HEK293 (cell line): ENCODE results near the gene POMP.

ENCODE experiments used
- BCL11A ChIP-seq: fragments of 450-650 bp; formaldehyde crosslinking; IDR thresholded peaks from 2 replicates; pipeline ENCODE4 v1.5.1; 2016; ENCODE audit warnings: low read depth, missing biosample characterization, missing genetic modification characterization
- CTCF ChIP-seq: fragments of 450-650 bp; formaldehyde crosslinking; IDR thresholded peaks from 2 replicates; pipeline ENCODE4 v1.5.1; 2016; ENCODE audit warnings: missing biosample characterization, missing genetic modification characterization
- KLF1 ChIP-seq: fragments of 450-650 bp; formaldehyde crosslinking; IDR thresholded peaks from 2 replicates; pipeline ENCODE4 v1.5.1; 2016; ENCODE audit warnings: missing biosample characterization, missing genetic modification characterization
- KLF7 ChIP-seq: fragments of 450-650 bp; formaldehyde crosslinking; IDR thresholded peaks from 2 replicates; pipeline ENCODE4 v1.5.1; 2016; ENCODE audit warnings: missing biosample characterization, missing genetic modification characterization, borderline replicate concordance
- OVOL3 ChIP-seq: fragments of 450-650 bp; formaldehyde crosslinking; IDR thresholded peaks from 2 replicates; pipeline ENCODE4 v1.5.1; 2016; ENCODE audit warnings: missing biosample characterization, missing genetic modification characterization
- SP2 ChIP-seq: fragments of 450-650 bp; formaldehyde crosslinking; IDR thresholded peaks from 2 replicates; pipeline ENCODE4 v1.5.1; 2016; ENCODE audit warnings: missing biosample characterization, missing genetic modification characterization
- TRIM28 ChIP-seq: IDR thresholded peaks from 2 replicates; pipeline ENCODE4 v1.6.1; 2011; ENCODE audit warnings: low read length, control low read depth, borderline replicate concordance
- ZBTB49 ChIP-seq: fragments of 450-650 bp; formaldehyde crosslinking; IDR thresholded peaks from 2 replicates; pipeline ENCODE4 v1.5.1; 2016; ENCODE audit warnings: missing biosample characterization, missing genetic modification characterization, low read depth
- ZEB2 ChIP-seq: fragments of 450-650 bp; formaldehyde crosslinking; IDR thresholded peaks from 2 replicates; pipeline ENCODE4 v1.5.1; 2016; ENCODE audit warnings: missing biosample characterization, missing genetic modification characterization
- ZFHX2 ChIP-seq: fragments of 450-650 bp; formaldehyde crosslinking; conservative IDR thresholded peaks from 2 replicates; pipeline ENCODE4 v1.5.1; 2016; ENCODE audit warnings: missing biosample characterization, missing genetic modification characterization
- ZFP3 ChIP-seq: fragments of 450-650 bp; formaldehyde crosslinking; IDR thresholded peaks from 2 replicates; pipeline ENCODE4 v1.5.1; 2016; ENCODE audit warnings: low read depth, missing biosample characterization, missing genetic modification characterization
- ZNF184 ChIP-seq: fragments of 450-650 bp; IDR thresholded peaks from 2 replicates; pipeline ENCODE4 v1.5.1; 2018; ENCODE audit warnings: missing biosample characterization, mild to moderate bottlenecking, missing genetic modification characterization
- ZNF221 ChIP-seq: fragments of 450-650 bp; formaldehyde crosslinking; IDR thresholded peaks from 2 replicates; pipeline ENCODE4 v1.5.1; 2017; ENCODE audit warnings: missing biosample characterization, missing genetic modification characterization, borderline replicate concordance
- ZNF335 ChIP-seq: fragments of 450-650 bp; formaldehyde crosslinking; conservative IDR thresholded peaks from 2 replicates; pipeline ENCODE4 v1.5.1; 2016; ENCODE audit warnings: missing biosample characterization, missing genetic modification characterization
- ZNF433 ChIP-seq: fragments of 450-650 bp; formaldehyde crosslinking; IDR thresholded peaks from 2 replicates; pipeline ENCODE4 v1.5.1; 2016; ENCODE audit warnings: missing biosample characterization, missing genetic modification characterization, low read depth
- ZNF501 ChIP-seq: fragments of 450-650 bp; formaldehyde crosslinking; IDR thresholded peaks from 2 replicates; pipeline ENCODE4 v1.5.1; 2016; ENCODE audit warnings: missing biosample characterization, missing genetic modification characterization
- ZNF518A ChIP-seq: fragments of 450-650 bp; formaldehyde crosslinking; conservative IDR thresholded peaks from 2 replicates; pipeline ENCODE4 v1.5.1; 2016; ENCODE audit warnings: low read depth, missing biosample characterization, missing genetic modification characterization
- ZNF549 ChIP-seq: fragments of 450-650 bp; IDR thresholded peaks from 2 replicates; pipeline ENCODE4 v1.5.1; 2018; ENCODE audit warnings: missing biosample characterization, missing genetic modification characterization, mild to moderate bottlenecking, inconsistent platforms, moderate library complexity
- ZNF624 ChIP-seq: fragments of 450-650 bp; formaldehyde crosslinking; IDR thresholded peaks from 2 replicates; pipeline ENCODE4 v1.5.1; 2017; ENCODE audit warnings: missing biosample characterization, missing genetic modification characterization
- ZSCAN16 ChIP-seq: fragments of 450-650 bp; formaldehyde crosslinking; IDR thresholded peaks from 2 replicates; pipeline ENCODE4 v1.5.1; 2016; ENCODE audit warnings: missing biosample characterization, missing genetic modification characterization
- TF ChIP-seq, protein P1 (sequence below): fragments of 450-650 bp; formaldehyde crosslinking; IDR thresholded peaks from 2 replicates; pipeline ENCODE4 v1.5.1; 2016; ENCODE audit warnings: missing biosample characterization, missing genetic modification characterization
- TF ChIP-seq, protein P2 (sequence below): fragments of 450-650 bp; formaldehyde crosslinking; conservative IDR thresholded peaks from 2 replicates; pipeline ENCODE4 v1.5.1; 2016; ENCODE audit warnings: low read depth, missing biosample characterization, missing genetic modification characterization

The POMP gene

GRCh38 chr13:28658796-28659620 lies at the start of gene POMP (continued):
- TF ChIP-seq, protein P1, sequence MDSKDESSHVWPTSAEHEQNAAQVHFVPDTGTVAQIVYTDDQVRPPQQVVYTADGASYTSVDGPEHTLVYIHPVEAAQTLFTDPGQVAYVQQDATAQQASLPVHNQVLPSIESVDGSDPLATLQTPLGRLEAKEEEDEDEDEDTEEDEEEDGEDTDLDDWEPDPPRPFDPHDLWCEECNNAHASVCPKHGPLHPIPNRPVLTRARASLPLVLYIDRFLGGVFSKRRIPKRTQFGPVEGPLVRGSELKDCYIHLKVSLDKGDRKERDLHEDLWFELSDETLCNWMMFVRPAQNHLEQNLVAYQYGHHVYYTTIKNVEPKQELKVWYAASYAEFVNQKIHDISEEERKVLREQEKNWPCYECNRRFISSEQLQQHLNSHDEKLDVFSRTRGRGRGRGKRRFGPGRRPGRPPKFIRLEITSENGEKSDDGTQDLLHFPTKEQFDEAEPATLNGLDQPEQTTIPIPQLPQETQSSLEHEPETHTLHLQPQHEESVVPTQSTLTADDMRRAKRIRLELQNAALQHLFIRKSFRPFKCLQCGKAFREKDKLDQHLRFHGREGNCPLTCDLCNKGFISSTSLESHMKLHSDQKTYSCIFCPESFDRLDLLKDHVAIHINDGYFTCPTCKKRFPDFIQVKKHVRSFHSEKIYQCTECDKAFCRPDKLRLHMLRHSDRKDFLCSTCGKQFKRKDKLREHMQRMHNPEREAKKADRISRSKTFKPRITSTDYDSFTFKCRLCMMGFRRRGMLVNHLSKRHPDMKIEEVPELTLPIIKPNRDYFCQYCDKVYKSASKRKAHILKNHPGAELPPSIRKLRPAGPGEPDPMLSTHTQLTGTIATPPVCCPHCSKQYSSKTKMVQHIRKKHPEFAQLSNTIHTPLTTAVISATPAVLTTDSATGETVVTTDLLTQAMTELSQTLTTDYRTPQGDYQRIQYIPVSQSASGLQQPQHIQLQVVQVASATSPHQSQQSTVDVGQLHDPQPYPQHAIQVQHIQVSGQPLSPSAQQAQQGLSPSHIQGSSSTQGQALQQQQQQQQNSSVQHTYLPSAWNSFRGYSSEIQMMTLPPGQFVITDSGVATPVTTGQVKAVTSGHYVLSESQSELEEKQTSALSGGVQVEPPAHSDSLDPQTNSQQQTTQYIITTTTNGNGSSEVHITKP (tag by site-specific recombination), result 0 out of 2 replicates have a peak, but pooled peaks have one; percentile 22
- TF ChIP-seq KLF7 (tag by site-specific recombination), result peak; percentile 68; the same call in 1 of the 2 replicates
- peak; percentile 86 for TF ChIP-seq ZEB2
- TF ChIP-seq, protein P2, sequence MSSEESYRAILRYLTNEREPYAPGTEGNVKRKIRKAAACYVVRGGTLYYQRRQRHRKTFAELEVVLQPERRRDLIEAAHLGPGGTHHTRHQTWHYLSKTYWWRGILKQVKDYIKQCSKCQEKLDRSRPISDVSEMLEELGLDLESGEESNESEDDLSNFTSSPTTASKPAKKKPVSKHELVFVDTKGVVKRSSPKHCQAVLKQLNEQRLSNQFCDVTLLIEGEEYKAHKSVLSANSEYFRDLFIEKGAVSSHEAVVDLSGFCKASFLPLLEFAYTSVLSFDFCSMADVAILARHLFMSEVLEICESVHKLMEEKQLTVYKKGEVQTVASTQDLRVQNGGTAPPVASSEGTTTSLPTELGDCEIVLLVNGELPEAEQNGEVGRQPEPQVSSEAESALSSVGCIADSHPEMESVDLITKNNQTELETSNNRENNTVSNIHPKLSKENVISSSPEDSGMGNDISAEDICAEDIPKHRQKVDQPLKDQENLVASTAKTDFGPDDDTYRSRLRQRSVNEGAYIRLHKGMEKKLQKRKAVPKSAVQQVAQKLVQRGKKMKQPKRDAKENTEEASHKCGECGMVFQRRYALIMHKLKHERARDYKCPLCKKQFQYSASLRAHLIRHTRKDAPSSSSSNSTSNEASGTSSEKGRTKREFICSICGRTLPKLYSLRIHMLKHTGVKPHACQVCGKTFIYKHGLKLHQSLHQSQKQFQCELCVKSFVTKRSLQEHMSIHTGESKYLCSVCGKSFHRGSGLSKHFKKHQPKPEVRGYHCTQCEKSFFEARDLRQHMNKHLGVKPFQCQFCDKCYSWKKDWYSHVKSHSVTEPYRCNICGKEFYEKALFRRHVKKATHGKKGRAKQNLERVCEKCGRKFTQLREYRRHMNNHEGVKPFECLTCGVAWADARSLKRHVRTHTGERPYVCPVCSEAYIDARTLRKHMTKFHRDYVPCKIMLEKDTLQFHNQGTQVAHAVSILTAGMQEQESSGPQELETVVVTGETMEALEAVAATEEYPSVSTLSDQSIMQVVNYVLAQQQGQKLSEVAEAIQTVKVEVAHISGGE (tag by site-specific recombination), result peak; percentile 97
- peak; percentile 89 for TF ChIP-seq SP2
- TF ChIP-seq KLF1 (tag by site-specific recombination), result peak; percentile 95
- TF ChIP-seq ZFHX2 (tag by site-specific recombination), result peak; percentile 92
- no peak for TF ChIP-seq ZNF624 (tag by site-specific recombination)
- TF ChIP-seq ZNF501 (tag by site-specific recombination), result peak; percentile 78
- TF ChIP-seq OVOL3 (tag by site-specific recombination), result peak; percentile 37; the same call in 1 of the 2 replicates
- TF ChIP-seq TRIM28, result 0 out of 2 replicates have a peak, but pooled peaks have one; percentile 70
- TF ChIP-seq ZBTB49 (tag by site-specific recombination), result no peak
- TF ChIP-seq ZNF549, result no peak
- TF ChIP-seq ZSCAN16, result no peak
- TF ChIP-seq BCL11A (tag by site-specific recombination), result no peak
- TF ChIP-seq ZNF184 (tag by site-specific recombination), result no peak
- TF ChIP-seq ZFP3 (tag by site-specific recombination), result no peak
- no peak for TF ChIP-seq ZNF433 (tag by site-specific recombination)
- TF ChIP-seq ZNF335 (tag by site-specific recombination), result peak; percentile 88
- TF ChIP-seq CTCF (tag by site-specific recombination), result 0 out of 2 replicates have a peak, but pooled peaks have one; percentile 5
- peak; percentile 98 for TF ChIP-seq ZNF518A (tag by site-specific recombination)
- TF ChIP-seq ZNF221 (tag by site-specific recombination), result no peak
